Stimulated activated naive CD8-positive, alpha-beta T cell treated with anti-CD3 and anti-CD28 coated beads, Interleukin-15, Interleukin-2, amounts not matched to agents 100 ng/mL and 50 ng/mL, for 24 hours (primary cell): Measurements from ENCODE around the gene ADSS1.

Experiments
- H3K27ac Mint-ChIP-seq: one replicate; pipeline ENCODE4 v1.8.0; 2021; ENCODE audit warnings: mild to moderate bottlenecking, mixed read lengths
- H3K27me3 Mint-ChIP-seq: one replicate; pipeline ENCODE4 v1.8.0; 2021; ENCODE audit warnings: mixed read lengths
- H3K36me3 Mint-ChIP-seq: one replicate; pipeline ENCODE4 v1.8.0; 2021; ENCODE audit warnings: low read depth, mixed read lengths
- H3K4me1 Mint-ChIP-seq: one replicate; pipeline ENCODE4 v1.8.0; 2021; ENCODE audit warnings: low read depth, mixed read lengths
- H3K4me3 Mint-ChIP-seq: one replicate; pipeline ENCODE4 v1.8.0; 2021; ENCODE audit warnings: mild to moderate bottlenecking, mixed read lengths
- H3K9me3 Mint-ChIP-seq: one replicate; pipeline ENCODE4 v1.8.0; 2021; ENCODE audit warnings: mixed read lengths

ADSS1 gene

DNA sequence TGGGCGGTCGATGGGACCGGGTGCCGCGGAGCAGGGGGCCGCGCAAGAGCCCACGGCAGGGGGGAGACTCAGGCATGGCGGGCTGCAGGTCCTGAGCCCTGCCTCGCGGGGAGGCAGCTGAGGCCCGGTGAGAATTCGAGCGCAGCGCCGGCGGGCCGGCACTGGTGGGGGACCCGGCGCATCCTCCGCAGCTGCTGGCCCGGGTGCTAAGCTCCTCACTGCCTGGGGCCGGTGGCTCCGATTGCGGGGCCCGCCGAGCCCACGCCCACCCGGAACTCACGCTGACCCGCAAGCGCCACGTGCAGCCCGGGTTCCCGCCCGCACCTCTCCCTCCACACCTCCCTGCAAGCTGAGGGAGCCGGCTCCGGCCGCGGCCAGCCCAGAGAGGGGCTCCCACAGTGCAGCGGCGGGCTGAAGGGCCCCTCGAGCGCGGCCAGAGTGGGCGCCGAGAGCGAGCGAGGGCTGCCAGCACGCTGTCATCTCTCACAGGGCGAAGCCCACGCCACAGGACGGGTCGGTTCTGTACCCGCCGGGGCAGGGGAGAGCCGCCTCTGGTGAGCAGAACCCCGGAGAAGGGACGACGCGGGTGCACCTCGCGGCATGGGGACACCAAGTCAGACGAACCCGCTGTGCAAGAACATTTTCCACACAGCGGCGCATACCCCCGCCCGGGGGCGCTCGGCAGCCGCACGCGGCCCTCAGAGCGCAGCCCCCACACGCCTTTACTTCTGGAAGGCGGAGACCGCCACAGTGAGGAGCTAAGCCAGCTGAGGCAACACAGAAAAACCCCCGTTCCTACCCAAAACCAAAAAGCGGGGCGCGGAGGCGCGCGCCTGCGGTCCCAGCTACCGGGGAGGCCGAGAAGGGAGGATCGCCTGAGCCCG is 27.8 kb downstream of the ADSS1 start:
- Mint-ChIP-seq H3K27me3 (no peaks in the 10 kb centered on the region), H3K27ac (peak overlapping the region; percentile 85), H3K4me3 (peak overlapping the region; percentile 98), H3K9me3 (no peaks in the 10 kb centered on the region), H3K4me1 (peaks cover 31% of the 10 kb centered on the region), H3K36me3 (peaks cover 11% of the 10 kb centered on the region)

DNA sequence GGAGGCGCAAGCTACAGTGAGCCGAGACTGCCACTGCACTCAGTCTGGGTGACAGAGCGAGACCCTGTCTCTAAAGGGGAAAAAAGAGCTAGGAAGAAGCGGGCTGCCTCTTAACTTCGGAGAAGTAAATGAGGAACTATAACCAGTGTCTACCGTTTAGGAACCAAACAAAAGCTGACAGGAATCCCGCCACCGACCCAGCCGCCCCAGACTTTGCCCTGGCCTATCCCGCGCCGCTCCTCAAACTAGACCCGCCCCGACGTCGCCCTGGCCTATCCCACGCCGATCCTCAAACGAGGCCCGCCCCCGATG is 28.4 kb downstream of the ADSS1 start:
- Mint-ChIP-seq H3K4me1 (peaks cover 30% of the 10 kb centered on the region), H3K4me3 (peak overlapping the region; percentile 98), H3K27ac (peak overlapping the region; percentile 85), H3K36me3 (peaks cover 15% of the 10 kb centered on the region), H3K27me3 (no peaks in the 10 kb centered on the region), H3K9me3 (no peaks in the 10 kb centered on the region)

DNA sequence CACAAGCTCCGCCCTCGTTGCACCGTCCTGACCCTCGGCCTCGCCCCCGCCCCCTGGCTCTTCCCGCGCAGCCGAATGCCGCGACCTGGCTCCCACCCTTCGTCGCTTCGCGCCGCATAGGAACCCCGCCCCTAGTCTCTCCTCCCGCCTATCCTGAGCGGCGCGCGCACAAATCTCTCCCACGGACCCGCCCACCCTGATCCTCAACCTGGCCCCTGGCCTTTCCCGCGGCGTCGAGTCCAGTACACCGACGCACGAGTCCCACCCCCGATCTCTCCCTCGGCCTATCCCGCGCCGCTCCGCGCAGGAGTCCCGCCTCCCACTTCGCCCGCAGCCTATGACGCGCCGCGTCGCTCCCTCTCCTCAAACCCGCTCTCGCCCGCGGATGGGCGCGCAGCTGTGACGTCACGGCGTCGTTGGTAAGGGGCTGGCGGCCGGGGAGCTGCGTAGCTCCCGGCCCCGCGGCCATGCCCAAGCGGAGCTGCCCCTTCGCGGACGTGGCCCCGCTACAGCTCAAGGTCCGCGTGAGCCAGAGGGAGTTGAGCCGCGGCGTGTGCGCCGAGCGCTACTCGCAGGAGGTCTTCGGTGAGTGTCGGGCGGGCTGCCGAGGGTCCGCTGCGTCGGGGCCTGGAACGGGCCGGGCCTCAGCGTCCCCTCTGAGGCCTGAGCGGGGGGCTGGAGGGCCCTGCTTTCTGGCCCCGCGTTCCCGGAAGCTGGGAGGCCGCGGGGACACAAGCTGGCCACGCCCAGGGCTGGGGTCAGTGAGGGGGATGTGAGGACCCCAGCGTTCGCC is 28.9 kb downstream of the ADSS1 start, which contains the start of gene SIVA1:
Gene SIVA1 (plus strand): TSS at position 413 of the 793 bp plus-strand sequence. CDS start 55 bp downstream, at position 468.
- H3K9me3 Mint-ChIP-seq: no peaks in the 10 kb centered on the region
- H3K4me1 Mint-ChIP-seq: peaks cover 30% of the 10 kb centered on the region
- no peaks in the 10 kb centered on the region for H3K27me3 Mint-ChIP-seq
- peak within 1 kb of the TSS; percentile 92 for H3K27ac Mint-ChIP-seq
- peak within 1 kb of the TSS; percentile 98 for H3K4me3 Mint-ChIP-seq
- H3K36me3 Mint-ChIP-seq: peaks cover 21% of the 10 kb centered on the region

DNA sequence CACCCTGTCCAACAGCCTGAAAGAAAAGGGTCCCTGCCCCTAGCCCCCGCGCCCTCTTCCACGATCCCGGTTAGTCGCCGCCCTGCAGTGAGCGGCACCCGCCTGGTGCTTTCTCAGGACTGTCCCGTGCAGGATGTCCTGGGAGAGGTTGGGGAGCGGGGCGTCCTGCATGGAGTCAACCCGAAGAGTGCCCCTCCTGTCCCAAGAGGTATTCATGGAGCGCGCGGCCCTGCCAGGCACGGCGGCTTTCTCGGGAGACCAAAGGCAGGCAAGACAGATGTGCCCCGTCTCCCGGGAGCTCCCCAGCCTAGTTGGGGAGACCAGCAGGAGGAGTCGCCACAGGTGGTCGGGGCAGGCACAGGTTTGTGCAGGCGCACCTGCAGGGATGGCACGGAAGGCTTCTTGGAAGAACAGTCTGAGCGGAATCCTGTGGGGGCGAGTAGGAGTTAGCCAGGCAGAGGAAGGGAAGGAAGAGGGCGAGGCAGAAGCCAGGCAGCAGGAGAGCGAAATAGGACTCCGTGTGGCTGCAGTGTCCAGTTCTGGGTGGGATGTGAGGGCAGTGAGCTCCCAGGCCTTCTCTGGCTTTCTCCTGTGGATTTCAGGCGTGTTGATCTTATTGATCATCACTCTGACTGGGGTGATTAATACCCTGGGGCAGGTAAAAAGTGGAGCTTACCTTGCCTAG is 29.6 kb downstream of the ADSS1 start:
- no peaks in the 10 kb centered on the region for H3K27me3 Mint-ChIP-seq
- H3K4me3 Mint-ChIP-seq: peak overlapping the region; percentile 98
- peak overlapping the region; percentile 92 for H3K27ac Mint-ChIP-seq
- H3K36me3 Mint-ChIP-seq: peaks cover 27% of the 10 kb centered on the region
- peaks cover 30% of the 10 kb centered on the region for H3K4me1 Mint-ChIP-seq
- no peaks in the 10 kb centered on the region for H3K9me3 Mint-ChIP-seq

DNA sequence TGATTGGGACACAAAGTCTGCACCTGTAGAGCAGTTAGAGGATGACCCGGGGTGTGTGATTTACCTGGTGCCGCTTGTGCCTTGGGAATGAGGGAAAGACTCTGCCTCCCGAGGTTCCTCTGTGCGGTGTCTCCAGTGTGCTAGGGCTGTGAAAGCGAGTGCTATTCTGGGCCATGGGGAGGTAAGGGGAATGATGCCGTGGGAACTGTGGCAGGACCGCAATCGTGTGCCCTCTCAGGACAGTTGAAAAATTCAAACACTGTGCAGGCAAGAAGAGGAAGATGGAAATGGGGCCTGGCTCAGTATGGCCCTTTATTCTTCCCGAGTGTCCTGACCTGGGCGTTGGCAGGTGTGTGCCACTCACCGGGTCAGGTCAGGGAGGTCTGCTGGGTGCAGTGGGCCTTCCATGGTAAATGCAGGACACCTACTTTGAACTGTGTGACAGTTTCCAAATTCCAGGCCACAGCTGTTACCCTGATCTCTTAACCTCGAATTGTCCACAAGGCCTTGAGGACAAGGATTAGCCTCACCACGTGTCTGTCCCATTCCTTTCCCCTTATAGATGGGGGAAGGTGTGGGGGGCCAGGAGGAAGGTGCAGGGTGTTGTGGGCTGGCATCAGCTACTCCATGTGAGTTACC is 30.3 kb downstream of the ADSS1 start:
- peak overlapping the region; percentile 98 for H3K4me3 Mint-ChIP-seq
- peak overlapping the region; percentile 92 for H3K27ac Mint-ChIP-seq
- H3K27me3 Mint-ChIP-seq: no peaks in the 10 kb centered on the region
- H3K36me3 Mint-ChIP-seq: peaks cover 33% of the 10 kb centered on the region
- H3K9me3 Mint-ChIP-seq: no peaks in the 10 kb centered on the region
- H3K4me1 Mint-ChIP-seq: peaks cover 30% of the 10 kb centered on the region

DNA sequence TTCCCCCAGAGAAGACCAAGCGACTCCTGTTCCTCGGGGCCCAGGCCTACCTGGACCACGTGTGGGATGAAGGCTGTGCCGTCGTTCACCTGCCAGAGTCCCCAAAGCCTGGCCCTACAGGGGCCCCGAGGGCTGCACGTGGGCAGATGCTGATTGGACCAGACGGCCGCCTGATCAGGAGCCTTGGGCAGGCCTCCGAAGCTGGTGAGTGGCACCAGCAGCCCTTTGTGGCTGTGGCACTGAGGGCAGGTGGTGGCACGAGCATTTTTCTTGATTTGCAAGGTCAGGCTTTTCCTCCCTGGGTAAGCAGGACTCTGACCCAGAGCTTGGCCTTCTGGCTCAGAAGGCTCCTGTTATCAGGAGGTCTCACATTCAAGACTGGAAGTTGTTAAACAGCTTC is 31.6 kb downstream of the ADSS1 start:
- no peaks in the 10 kb centered on the region for H3K27me3 Mint-ChIP-seq
- no peaks in the 10 kb centered on the region for H3K9me3 Mint-ChIP-seq
- no peak overlapping the region for H3K27ac Mint-ChIP-seq
- peaks cover 30% of the 10 kb centered on the region for H3K4me1 Mint-ChIP-seq
- peak overlapping the region; percentile 18 for H3K4me3 Mint-ChIP-seq
- peaks cover 39% of the 10 kb centered on the region for H3K36me3 Mint-ChIP-seq

DNA sequence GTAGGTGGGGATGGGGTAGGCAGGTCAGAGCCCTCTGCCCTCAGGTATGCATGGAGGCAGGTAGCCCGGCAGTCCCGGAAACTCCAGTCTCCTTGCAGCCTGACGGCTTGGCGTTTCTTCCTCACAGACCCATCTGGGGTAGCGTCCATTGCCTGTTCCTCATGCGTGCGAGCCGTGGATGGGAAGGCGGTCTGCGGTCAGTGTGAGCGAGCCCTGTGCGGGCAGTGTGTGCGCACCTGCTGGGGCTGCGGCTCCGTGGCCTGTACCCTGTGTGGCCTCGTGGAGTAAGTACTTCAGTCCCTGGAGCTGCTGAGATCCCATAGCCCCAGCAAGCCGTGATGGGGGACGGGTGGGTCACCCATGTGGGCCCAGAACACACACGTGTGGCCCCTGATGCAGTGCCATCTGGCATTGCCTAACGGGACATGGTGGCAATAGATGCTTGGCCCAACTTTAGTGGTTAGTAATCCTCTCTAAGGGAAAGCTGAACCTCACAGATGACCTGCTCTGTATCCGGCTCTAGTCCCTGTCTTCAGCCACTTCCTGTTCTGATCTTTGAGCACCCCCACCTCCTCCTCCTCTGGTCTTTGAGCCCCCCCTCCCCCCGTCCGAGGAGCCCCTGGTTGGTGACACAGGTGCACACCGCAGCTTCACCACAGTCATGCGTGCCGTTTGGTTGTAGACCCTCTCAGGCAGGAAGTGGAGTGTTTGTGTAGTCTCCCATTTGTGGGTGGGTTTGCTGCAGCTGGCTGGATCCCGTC is 32.6 kb downstream of the ADSS1 start:
- H3K4me1 Mint-ChIP-seq: peaks cover 30% of the 10 kb centered on the region
- no peaks in the 10 kb centered on the region for H3K9me3 Mint-ChIP-seq
- H3K27ac Mint-ChIP-seq: peak overlapping the region; percentile 2
- H3K36me3 Mint-ChIP-seq: peaks cover 45% of the 10 kb centered on the region
- no peaks in the 10 kb centered on the region for H3K27me3 Mint-ChIP-seq
- no peak overlapping the region for H3K4me3 Mint-ChIP-seq

DNA sequence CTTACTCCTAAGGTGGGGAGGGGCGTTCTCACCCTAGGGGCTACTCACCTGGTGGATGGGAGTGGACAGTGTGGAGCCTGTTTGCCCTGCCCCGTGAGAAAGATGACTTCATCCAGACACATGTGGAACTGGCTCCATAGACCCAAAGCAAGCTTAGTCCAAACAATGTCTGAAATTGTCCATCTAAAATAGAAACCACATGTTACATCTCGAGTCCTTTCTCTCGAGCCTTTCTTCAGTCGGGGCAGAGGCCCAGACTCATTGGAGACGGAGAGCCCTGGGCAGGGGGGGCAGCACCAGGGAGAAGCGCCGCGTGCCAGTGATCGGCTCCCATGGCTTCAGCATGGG is 33.2 kb downstream of the ADSS1 start:
- H3K36me3 Mint-ChIP-seq: peaks cover 51% of the 10 kb centered on the region
- H3K27ac Mint-ChIP-seq: peak overlapping the region; percentile 2
- H3K4me3 Mint-ChIP-seq: no peak overlapping the region
- no peaks in the 10 kb centered on the region for H3K9me3 Mint-ChIP-seq
- H3K27me3 Mint-ChIP-seq: no peaks in the 10 kb centered on the region
- H3K4me1 Mint-ChIP-seq: peaks cover 30% of the 10 kb centered on the region

DNA sequence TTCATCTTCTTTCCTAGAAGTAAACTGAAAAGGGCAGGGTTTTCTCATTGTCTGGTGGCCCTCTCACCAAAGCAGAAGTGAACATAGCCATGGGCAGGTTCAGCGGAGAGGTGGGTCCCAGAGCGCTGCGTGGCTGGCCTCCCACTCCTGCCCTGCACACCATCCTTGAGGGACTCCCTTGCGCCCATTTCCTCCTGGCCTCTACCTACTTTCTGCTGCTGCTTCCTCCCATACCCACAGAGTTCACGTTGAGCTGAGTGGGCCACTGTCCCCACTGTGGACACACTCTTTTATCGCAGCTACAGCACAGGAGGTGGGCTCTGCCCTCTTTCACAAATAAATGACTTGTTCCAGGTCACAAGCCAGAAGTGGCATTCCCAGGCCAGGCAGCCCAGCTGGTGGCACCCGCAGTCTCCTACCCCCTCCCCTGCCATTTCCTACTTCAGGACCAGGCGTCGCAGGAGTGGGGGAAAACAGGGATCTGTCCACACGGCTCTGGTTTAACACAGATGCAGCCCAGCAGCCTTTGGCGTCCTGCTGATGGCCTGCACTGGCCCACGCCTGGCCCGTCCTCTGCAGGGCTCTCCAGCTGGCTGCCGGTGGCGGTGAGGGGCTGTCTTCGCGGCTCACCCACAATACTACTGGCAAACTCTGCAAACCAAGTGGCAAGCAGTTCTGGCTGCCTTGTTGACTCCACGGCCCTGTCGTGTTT is 33.8 kb downstream of the ADSS1 start:
- Mint-ChIP-seq H3K36me3 (peaks cover 54% of the 10 kb centered on the region), H3K27me3 (no peaks in the 10 kb centered on the region), H3K4me3 (no peak overlapping the region)

DNA sequence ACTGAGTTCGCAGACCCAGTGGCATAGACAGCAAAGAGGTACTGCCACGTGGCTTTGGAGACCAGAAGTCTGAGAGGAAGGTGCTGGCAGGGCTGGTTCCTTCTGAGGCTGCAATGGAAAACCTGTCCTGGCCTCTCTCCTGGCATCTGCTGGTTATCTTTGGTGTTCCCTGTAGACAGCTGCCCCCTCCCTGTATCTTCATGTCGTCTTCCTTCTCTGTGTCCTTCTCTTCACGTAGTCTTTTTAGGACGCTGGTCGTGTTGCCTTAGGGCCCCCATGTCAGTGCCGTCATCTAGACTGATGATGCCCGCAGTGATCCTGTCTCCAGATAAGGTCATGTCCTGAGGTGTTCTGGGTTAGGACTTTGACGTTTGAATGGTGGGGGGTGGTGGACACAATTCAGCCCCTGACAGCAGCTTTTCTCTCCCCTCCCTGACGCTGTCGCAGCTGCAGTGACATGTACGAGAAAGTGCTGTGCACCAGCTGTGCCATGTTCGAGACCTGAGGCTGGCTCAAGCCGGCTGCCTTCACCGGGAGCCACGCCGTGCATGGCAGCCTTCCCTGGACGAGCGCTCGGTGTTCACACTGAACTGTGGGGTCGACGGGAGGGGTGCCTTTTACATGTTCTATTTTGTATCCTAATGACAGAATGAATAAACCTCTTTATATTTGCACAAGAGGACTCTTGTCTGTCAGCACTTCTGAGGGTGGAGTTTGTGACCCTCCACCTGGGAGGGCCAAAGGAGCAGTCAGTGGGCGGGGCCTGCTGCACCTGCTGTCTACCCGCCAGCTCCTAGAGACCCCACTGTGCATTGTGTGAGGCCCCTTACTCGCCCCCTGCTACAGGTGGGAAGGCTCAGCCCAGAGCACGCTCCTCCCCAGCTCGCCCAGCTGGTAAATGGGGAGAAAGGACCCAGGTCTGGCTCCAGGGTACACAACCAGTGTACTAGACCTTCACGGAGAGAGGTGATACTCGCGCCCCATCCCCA is 35.2 kb downstream of the ADSS1 start:
- Mint-ChIP-seq H3K27ac (no peak overlapping the region), H3K36me3 (peaks cover 46% of the 10 kb centered on the region)

More for the DNA sequence above, 33.8 kb downstream of the ADSS1 start:
- Mint-ChIP-seq H3K4me1 (peaks cover 30% of the 10 kb centered on the region), H3K27ac (peak overlapping the region; percentile 52), H3K9me3 (no peaks in the 10 kb centered on the region)

DNA sequence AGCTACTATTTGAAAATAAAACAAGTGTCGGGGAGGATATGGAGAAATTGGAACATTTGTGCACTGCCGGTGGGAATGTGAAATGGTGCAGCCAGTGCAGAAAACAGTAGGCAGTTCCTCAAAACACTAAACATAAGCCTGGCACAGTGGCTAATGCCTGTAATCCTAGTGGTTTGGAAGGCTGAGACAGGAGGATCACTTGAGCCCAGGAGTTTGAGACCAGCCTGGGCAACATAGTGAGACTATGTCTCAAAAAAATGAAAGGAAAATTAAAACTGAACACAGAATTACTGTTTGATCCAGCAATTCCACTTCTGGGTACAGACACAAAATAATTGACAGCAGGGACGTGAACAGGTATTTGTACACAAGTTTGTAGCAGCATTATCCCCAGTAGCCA is 41.5 kb downstream of the ADSS1 start:
- Mint-ChIP-seq H3K27ac (no peak overlapping the region), H3K36me3 (peaks cover 21% of the 10 kb centered on the region), H3K27me3 (no peaks in the 10 kb centered on the region), H3K4me3 (no peak overlapping the region), H3K9me3 (no peaks in the 10 kb centered on the region), H3K4me1 (peaks cover 10% of the 10 kb centered on the region)

More for the DNA sequence above, 35.2 kb downstream of the ADSS1 start:
- Mint-ChIP-seq H3K9me3 (no peaks in the 10 kb centered on the region), H3K4me3 (no peak overlapping the region), H3K27me3 (no peaks in the 10 kb centered on the region), H3K4me1 (peaks cover 23% of the 10 kb centered on the region)

DNA sequence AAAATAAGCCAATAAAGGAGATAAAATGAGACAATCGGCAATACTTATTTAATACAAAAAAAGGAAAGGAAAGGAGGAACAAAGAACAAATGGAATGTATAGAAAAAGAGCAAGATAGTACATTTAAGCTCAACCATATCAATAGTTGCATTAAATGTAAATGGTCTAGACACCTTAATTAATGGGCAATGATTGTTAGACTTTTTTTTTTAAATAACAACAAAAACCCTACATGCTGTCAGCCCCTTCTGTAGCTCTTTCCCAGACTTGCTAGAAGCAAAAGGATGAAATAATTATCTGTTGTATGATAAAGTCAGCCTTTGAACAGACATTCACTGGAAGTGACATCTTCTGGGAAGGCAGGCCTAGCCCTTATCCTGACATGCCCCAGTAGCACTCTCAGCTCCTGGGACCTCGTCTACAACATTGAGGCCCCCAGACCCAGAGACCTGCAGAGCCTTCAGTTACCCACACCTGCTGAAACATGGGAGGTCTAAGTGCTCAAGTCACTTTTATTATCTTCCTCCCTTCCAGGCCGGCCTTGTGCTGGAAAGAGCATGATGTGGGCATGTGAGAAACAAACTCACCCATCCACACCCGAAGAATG is 42.3 kb downstream of the ADSS1 start:
- Mint-ChIP-seq H3K4me3 (no peak overlapping the region), H3K9me3 (peaks cover 3% of the 10 kb centered on the region), H3K27ac (no peak overlapping the region), H3K4me1 (peaks cover 10% of the 10 kb centered on the region), H3K36me3 (peaks cover 26% of the 10 kb centered on the region), H3K27me3 (no peaks in the 10 kb centered on the region)
